Sigmoid colon (tissue), 4 donors: ENCODE data around the gene OSER1.

Source experiments
- CTCF ChIP-seq, 4 experiments: fragments of 450-650 bp in 3 of 4; fragments of 200-600 bp in 1 of 4; IDR thresholded peaks; one replicate each; pipeline ENCODE4 v1.5.1; 2016 to 2019; ENCODE audit warnings: antibody characterized with exemption in 4 of 4, mild to moderate bottlenecking in 3 of 4, moderate library complexity in 2 of 4
- POLR2A ChIP-seq, 2 donors: fragments of 450-650 bp; IDR thresholded peaks; one replicate each; pipeline ENCODE4 v1.6.1; 2016; ENCODE audit warnings: antibody characterized with exemption in 2 of 2, mild to moderate bottlenecking in 2 of 2, moderate library complexity in 2 of 2
- POLR2AphosphoS5 ChIP-seq, 4 donors: sonication (generic); formaldehyde crosslinking; IDR thresholded peaks; one replicate each; pipeline ENCODE4 v1.6.1; 2017; ENCODE audit warnings: antibody characterized with exemption in 4 of 4

GRCh38 chr20:44222633-44223368 lies 12.2 kb upstream of the OSER1 start:
- no peak for TF ChIP-seq POLR2A (IDR thresholded peaks at IDR 0.05)
- TF ChIP-seq CTCF (IDR thresholded peaks at IDR 0.05): no peak
- TF ChIP-seq POLR2AphosphoS5 (IDR thresholded peaks at IDR 0.05): no peak
